Peyer's patch (tissue), 4 donors: ENCODE data around the gene DEXI. TPM values are rescaled to one million over a fixed set of nuclear protein-coding genes. Genes with fewer than 3 reads are reported as not detected.

Experiments
- DNase-seq, 3 donors: peaks; one replicate each; pipeline ENCODE4 v3.0.0-alpha.2; 2017 to 2019
- H3K27ac ChIP-seq, 4 donors: fragments of 200-600 bp; sonication (generic); one replicate each; pipeline ENCODE4 v1.5.1; 2016 to 2019
- H3K27me3 ChIP-seq, 2 donors: fragments of 200-600 bp; sonication (generic); one replicate each; pipeline ENCODE4 v1.5.1; 2019
- H3K36me3 ChIP-seq, 3 donors: fragments of 200-600 bp; sonication (generic); one replicate each; pipeline ENCODE4 v1.5.1; 2016 to 2019
- H3K4me1 ChIP-seq, 4 donors: fragments of 200-600 bp; sonication (generic); one replicate each; pipeline ENCODE4 v1.5.1; 2016 to 2019
- H3K4me3 ChIP-seq, 4 donors: fragments of 200-600 bp; sonication (generic); 1 replicate in 3 of 4; 2 replicates in 1 of 4; pipeline ENCODE4 v1.5.1; 2016 to 2019; ENCODE audit warnings: mild to moderate bottlenecking in 1 of 4
- H3K9me3 ChIP-seq, 4 donors: fragments of 200-600 bp; sonication (generic); one replicate each; pipeline ENCODE4 v1.5.1; 2016 to 2019; ENCODE audit warnings: mild to moderate bottlenecking in 1 of 4
- POLR2A ChIP-seq, 2 donors: fragments of 450-650 bp; IDR thresholded peaks; one replicate each; pipeline ENCODE4 v1.5.1; 2017; ENCODE audit warnings: antibody characterized with exemption in 2 of 2, mild to moderate bottlenecking in 2 of 2, moderate library complexity in 2 of 2
- total RNA-seq, 4 donors: library from RNA; depleted of rRNA; stranded (reverse); fragments of >200 nt; gene quantifications; one replicate each; pipeline ENCODE4 v1.1.0, GENCODE V29; 2016
- TF ChIP-seq, protein P1 (sequence below), 6 experiments: fragments of 450-650 bp in 4 of 6; fragments of 200-600 bp in 2 of 6; sonication (generic) in 1 of 6; IDR thresholded peaks; one replicate each; pipeline ENCODE4 v1.5.1; 2017 to 2019; ENCODE audit warnings: antibody characterized with exemption in 6 of 6, mild to moderate bottlenecking in 3 of 6, moderate library complexity in 1 of 6

The DEXI gene
- total RNA-seq, 4 donors from 2014 or later = 39.8 to 69.3 (median 60.9) TPM

DNA sequence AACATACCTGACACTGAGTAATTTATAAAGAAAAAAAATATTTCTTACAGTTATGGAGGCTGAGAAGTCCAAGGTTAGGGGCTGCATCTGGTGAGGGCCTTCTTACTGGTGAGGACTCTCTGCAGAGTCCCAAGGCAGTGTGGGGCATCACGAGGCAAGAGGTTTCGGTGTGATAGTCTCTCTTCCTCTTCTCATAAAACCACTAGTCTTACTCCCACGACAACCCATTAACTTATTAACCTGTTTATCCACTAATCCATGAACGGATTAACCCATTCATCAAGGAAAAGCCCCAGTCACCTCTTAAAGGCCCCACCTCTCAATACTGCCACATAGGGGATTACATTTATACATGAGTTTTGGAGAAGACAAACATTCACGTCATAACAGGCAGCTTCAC lies 45.1 kb downstream of the DEXI start:
- peak in 2 of 3 donors; percentile 65 to 68 for DNase-seq
- Histone ChIP-seq H3K36me3 (peaks cover 0 to 26% (median 0%) of the 10 kb centered on the region in 3 donors), H3K27me3 (no peaks in the 10 kb centered on the region), H3K4me3 (no peak overlapping the region), H3K4me1 (peaks cover 0 to 9% (median 0%) of the 10 kb centered on the region in 4 donors), H3K9me3 (no peaks in the 10 kb centered on the region), H3K27ac (peak overlapping the region in 1 of 4 donors; percentile 61)
- TF ChIP-seq, protein P1, sequence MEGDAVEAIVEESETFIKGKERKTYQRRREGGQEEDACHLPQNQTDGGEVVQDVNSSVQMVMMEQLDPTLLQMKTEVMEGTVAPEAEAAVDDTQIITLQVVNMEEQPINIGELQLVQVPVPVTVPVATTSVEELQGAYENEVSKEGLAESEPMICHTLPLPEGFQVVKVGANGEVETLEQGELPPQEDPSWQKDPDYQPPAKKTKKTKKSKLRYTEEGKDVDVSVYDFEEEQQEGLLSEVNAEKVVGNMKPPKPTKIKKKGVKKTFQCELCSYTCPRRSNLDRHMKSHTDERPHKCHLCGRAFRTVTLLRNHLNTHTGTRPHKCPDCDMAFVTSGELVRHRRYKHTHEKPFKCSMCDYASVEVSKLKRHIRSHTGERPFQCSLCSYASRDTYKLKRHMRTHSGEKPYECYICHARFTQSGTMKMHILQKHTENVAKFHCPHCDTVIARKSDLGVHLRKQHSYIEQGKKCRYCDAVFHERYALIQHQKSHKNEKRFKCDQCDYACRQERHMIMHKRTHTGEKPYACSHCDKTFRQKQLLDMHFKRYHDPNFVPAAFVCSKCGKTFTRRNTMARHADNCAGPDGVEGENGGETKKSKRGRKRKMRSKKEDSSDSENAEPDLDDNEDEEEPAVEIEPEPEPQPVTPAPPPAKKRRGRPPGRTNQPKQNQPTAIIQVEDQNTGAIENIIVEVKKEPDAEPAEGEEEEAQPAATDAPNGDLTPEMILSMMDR (IDR thresholded peaks at IDR 0.05) = no peak
- TF ChIP-seq POLR2A (IDR thresholded peaks at IDR 0.05) = no peak

- Histone ChIP-seq H3K4me3 (no peak overlapping the region), H3K27me3 (no peaks in the 10 kb centered on the region), H3K4me1 (peaks cover 0 to 9% (median 0%) of the 10 kb centered on the region in 4 donors), H3K27ac (peak overlapping the region in 1 of 4 donors; percentile 61), H3K9me3 (no peaks in the 10 kb centered on the region), H3K36me3 (peaks cover 0 to 22% (median 0%) of the 10 kb centered on the region in 3 donors)
- TF ChIP-seq, protein P1 (IDR thresholded peaks at IDR 0.05) = no peak
- no peak for TF ChIP-seq POLR2A (IDR thresholded peaks at IDR 0.05)
- DNase-seq = no peak
These were observed 45.5 kb downstream of the DEXI start for GRCh38 chr16:10896723-10897122.

DNA sequence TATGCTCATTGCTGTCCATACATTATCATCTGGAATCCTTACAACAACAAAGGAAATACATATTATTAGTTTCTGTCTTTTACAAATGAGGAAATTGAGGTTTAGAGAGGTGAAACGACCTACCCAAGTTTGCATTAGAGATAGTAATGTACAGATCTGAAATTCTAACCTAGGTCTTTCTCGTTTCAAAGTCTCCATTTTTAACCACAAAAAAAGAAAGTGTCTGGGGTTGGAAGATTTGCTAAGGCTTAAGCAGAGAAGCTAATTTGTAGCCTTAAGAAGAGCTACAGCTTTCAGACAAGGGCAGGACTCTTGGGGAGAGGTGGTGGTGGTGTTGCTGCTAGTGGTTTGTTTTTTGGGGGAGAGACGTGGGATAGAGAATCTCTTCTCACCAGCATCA lies 46.1 kb downstream of the DEXI start:
- no peak for TF ChIP-seq POLR2A (IDR thresholded peaks at IDR 0.05)
- TF ChIP-seq, protein P1 (IDR thresholded peaks at IDR 0.05) = no peak
- no peaks in the 10 kb centered on the region for H3K27me3 ChIP-seq
- H3K9me3 ChIP-seq = no peaks in the 10 kb centered on the region
- DNase-seq = no peak
- peak overlapping the region in 1 of 4 donors; percentile 61 for H3K27ac ChIP-seq
- peaks cover 0 to 17% (median 0%) of the 10 kb centered on the region in 3 donors for H3K36me3 ChIP-seq
- no peak overlapping the region for H3K4me3 ChIP-seq
- H3K4me1 ChIP-seq = peaks cover 0 to 9% (median under 1%) of the 10 kb centered on the region in 4 donors

GRCh38 chr16:10895053-10895946 lies 47.0 kb downstream of the DEXI start:
- H3K36me3 ChIP-seq = peaks cover 0 to 15% (median 0%) of the 10 kb centered on the region in 3 donors
- no peaks in the 10 kb centered on the region for H3K9me3 ChIP-seq
- H3K4me1 ChIP-seq = peaks cover 0 to 9% (median 4%) of the 10 kb centered on the region in 4 donors
- no peaks in the 10 kb centered on the region for H3K27me3 ChIP-seq
- H3K4me3 ChIP-seq = no peak overlapping the region
- H3K27ac ChIP-seq = peak overlapping the region in 1 of 4 donors; percentile 31
- peak in 2 of 3 donors; percentile 48 to 68 for DNase-seq
- no peak for TF ChIP-seq POLR2A (IDR thresholded peaks at IDR 0.05)
- TF ChIP-seq, protein P1 (IDR thresholded peaks at IDR 0.05) = no peak

GRCh38 chr16:10892782-10893318 lies 49.4 kb downstream of the DEXI start:
- no peak for TF ChIP-seq POLR2A (IDR thresholded peaks at IDR 0.05)
- TF ChIP-seq, protein P1 (IDR thresholded peaks at IDR 0.05) = no peak
- Histone ChIP-seq H3K27me3 (no peaks in the 10 kb centered on the region), H3K27ac (peak overlapping the region in 2 of 4 donors; percentile 25 to 89), H3K9me3 (no peaks in the 10 kb centered on the region), H3K4me3 (no peak overlapping the region), H3K36me3 (no peaks in the 10 kb centered on the region), H3K4me1 (peaks cover 3 to 15% (median 6%) of the 10 kb centered on the region in 4 donors)
- no peak for DNase-seq
